ENCODE data around the gene AOC1.

- TF ChIP-seq, protein P1, sequence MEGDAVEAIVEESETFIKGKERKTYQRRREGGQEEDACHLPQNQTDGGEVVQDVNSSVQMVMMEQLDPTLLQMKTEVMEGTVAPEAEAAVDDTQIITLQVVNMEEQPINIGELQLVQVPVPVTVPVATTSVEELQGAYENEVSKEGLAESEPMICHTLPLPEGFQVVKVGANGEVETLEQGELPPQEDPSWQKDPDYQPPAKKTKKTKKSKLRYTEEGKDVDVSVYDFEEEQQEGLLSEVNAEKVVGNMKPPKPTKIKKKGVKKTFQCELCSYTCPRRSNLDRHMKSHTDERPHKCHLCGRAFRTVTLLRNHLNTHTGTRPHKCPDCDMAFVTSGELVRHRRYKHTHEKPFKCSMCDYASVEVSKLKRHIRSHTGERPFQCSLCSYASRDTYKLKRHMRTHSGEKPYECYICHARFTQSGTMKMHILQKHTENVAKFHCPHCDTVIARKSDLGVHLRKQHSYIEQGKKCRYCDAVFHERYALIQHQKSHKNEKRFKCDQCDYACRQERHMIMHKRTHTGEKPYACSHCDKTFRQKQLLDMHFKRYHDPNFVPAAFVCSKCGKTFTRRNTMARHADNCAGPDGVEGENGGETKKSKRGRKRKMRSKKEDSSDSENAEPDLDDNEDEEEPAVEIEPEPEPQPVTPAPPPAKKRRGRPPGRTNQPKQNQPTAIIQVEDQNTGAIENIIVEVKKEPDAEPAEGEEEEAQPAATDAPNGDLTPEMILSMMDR (IDR thresholded peaks at IDR 0.05) = no peak
- TF ChIP-seq ZFX (IDR thresholded peaks at IDR 0.05; ENCODE audit: borderline replicate concordance) = no peak
Observed at GRCh38 chr7:150879345-150879744, 27.0 kb downstream of the AOC1 start.

Measured in 22Rv1 (cell line).